ENCODE results near the gene ZBTB18. TPM values are rescaled to one million over a fixed set of nuclear protein-coding genes. Genes with fewer than 3 reads are reported as not detected.

Gene ZBTB18
- polyA plus RNA-seq, 1 experiment = 12.7 TPM

DNA sequence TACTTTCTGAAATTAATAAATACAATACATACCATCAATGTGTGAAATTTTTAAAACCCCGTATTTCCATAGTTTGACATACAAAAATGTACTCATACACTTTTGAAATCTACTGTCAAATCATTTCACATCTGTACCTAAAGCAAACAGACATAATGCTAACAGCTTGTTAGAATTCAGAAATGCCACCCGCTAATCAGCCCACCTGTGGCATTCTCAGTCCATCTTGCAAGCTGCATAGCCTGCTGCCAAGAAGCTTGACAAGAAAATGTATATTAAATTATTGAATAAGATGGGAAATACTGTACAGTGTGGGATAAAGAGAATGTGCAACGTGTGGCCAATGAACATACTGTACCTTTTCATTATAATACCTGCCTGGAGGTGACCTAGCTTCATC, 55.1 kb downstream of the ZBTB18 start:
- H3K27ac ChIP-seq (ENCODE audit: low read depth, low read length) = no peak overlapping the region
- CTCF ChIA-PET = interaction anchor here (0.6 kb wide), 1 partner anchor 21 kb away, joined by 4 read pairs; no protein-coding TSS in a partner anchor
- TF ChIP-seq, protein P1, sequence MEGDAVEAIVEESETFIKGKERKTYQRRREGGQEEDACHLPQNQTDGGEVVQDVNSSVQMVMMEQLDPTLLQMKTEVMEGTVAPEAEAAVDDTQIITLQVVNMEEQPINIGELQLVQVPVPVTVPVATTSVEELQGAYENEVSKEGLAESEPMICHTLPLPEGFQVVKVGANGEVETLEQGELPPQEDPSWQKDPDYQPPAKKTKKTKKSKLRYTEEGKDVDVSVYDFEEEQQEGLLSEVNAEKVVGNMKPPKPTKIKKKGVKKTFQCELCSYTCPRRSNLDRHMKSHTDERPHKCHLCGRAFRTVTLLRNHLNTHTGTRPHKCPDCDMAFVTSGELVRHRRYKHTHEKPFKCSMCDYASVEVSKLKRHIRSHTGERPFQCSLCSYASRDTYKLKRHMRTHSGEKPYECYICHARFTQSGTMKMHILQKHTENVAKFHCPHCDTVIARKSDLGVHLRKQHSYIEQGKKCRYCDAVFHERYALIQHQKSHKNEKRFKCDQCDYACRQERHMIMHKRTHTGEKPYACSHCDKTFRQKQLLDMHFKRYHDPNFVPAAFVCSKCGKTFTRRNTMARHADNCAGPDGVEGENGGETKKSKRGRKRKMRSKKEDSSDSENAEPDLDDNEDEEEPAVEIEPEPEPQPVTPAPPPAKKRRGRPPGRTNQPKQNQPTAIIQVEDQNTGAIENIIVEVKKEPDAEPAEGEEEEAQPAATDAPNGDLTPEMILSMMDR (IDR thresholded peaks at IDR 0.05; ENCODE audit: low read depth, low read length) = no peak
- H3K27me3 ChIP-seq (ENCODE audit: control insufficient read depth, insufficient read depth, low read length) = no peaks in the 10 kb centered on the region
- DNase-seq (ENCODE audit: low read depth, low spot score) = no peak
- POLR2A ChIA-PET = interaction anchor here (0.5 kb wide), 1 partner anchor 119 kb away, joined by 6 read pairs; no protein-coding TSS in a partner anchor
- H3K9me3 ChIP-seq (ENCODE audit: control insufficient read depth, insufficient read depth, low read length) = no peaks in the 10 kb centered on the region
- H3K4me3 ChIP-seq (ENCODE audit: low read depth, low read length) = no peak overlapping the region

Small RNAs within 50 kb of the gene (small RNA-seq; reads per million reads assigned to genes)
- not detected for gene RN7SL148P (ENCODE audit: insufficient read length, low read depth)

Other genes starting within 250 kb of the ZBTB18 start
- 25.9 and 34.9 TPM in 2 replicates for gene AKT3, start 201.0 kb upstream of the ZBTB18 start, polyA plus RNA-seq (2011; rRNA removed)

All from AG04450 (cell line).